ENCODE measurements around the gene HMGB1. TPM values are rescaled to one million over a fixed set of nuclear protein-coding genes. Genes with fewer than 3 reads are reported as not detected.

The HMGB1 gene
- total and polyA plus RNA-seq, 2 experiments from 2014 or later, result 727 to 2,970 TPM

DNA sequence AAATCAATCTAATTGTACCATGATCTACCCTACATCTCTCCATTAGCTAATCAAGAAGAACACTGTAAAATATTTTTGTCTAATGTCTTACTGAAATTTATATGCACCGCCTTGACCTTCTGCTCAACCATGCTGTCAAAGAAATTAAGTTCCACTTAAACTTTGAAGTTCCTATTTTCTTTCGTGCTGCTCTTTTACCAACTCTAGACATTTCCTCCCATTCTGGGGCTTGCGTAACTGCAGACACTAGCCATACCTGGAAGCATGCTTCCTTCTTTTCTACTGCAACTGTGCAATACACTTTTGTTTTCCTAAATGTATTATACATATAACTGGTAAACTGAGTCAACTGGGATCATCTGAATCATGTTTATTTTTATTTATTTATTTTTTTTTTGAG is 51.9 kb downstream of the HMGB1 start:
- H3K9me2 ChIP-seq (ENCODE audit: insufficient read depth), result no peaks in the 10 kb centered on the region
- no peak overlapping the region for H3K4me2 ChIP-seq
- DNase-seq (ENCODE audit: low spot score) (no peak), ATAC-seq (no peak)
- no peak overlapping the region for H3K4me3 Mint-ChIP-seq
- peaks cover 12% of the 10 kb centered on the region; the same call in 1 of the 2 replicates for H3K27me3 ChIP-seq (ENCODE audit: insufficient read depth)
- peaks cover 1% of the 10 kb centered on the region; the same call in 1 of the 3 replicates for H3K9me3 Mint-ChIP-seq
- no peak overlapping the region for H3K27ac Mint-ChIP-seq
- no peak overlapping the region for H3K4me3 ChIP-seq
- H2AFZ ChIP-seq, result no peak overlapping the region
- no peaks in the 10 kb centered on the region for H4K20me1 ChIP-seq (replicated peaks; ENCODE audit: insufficient read depth)
- H3K4me1 Mint-ChIP-seq, result peaks cover 2% of the 10 kb centered on the region
- no peaks in the 10 kb centered on the region for H3K36me3 ChIP-seq (ENCODE audit: insufficient read depth)
- no peak overlapping the region for H3K27ac ChIP-seq (ENCODE audit: low read depth)
- peaks cover 8% of the 10 kb centered on the region for H3K4me1 ChIP-seq (ENCODE audit: insufficient read depth)
- no peaks in the 10 kb centered on the region for H3K79me2 ChIP-seq (replicated peaks; ENCODE audit: insufficient read depth)
- H3K36me3 Mint-ChIP-seq (ENCODE audit: low read depth), result no peaks in the 10 kb centered on the region; the same call in 2 of the 3 replicates
- peaks cover 3% of the 10 kb centered on the region; the same call in 1 of the 2 replicates for H3F3A ChIP-seq (replicated peaks; ENCODE audit: low read depth)
- TF ChIP-seq EZH2 (IDR thresholded peaks at IDR 0.05; ENCODE audit: low read depth, unreplicated experiment), result no peak
- TF ChIP-seq STAT1 (IDR thresholded peaks at IDR 0.05; ENCODE audit: unreplicated experiment), result no peak
- TF ChIP-seq, protein P1, sequence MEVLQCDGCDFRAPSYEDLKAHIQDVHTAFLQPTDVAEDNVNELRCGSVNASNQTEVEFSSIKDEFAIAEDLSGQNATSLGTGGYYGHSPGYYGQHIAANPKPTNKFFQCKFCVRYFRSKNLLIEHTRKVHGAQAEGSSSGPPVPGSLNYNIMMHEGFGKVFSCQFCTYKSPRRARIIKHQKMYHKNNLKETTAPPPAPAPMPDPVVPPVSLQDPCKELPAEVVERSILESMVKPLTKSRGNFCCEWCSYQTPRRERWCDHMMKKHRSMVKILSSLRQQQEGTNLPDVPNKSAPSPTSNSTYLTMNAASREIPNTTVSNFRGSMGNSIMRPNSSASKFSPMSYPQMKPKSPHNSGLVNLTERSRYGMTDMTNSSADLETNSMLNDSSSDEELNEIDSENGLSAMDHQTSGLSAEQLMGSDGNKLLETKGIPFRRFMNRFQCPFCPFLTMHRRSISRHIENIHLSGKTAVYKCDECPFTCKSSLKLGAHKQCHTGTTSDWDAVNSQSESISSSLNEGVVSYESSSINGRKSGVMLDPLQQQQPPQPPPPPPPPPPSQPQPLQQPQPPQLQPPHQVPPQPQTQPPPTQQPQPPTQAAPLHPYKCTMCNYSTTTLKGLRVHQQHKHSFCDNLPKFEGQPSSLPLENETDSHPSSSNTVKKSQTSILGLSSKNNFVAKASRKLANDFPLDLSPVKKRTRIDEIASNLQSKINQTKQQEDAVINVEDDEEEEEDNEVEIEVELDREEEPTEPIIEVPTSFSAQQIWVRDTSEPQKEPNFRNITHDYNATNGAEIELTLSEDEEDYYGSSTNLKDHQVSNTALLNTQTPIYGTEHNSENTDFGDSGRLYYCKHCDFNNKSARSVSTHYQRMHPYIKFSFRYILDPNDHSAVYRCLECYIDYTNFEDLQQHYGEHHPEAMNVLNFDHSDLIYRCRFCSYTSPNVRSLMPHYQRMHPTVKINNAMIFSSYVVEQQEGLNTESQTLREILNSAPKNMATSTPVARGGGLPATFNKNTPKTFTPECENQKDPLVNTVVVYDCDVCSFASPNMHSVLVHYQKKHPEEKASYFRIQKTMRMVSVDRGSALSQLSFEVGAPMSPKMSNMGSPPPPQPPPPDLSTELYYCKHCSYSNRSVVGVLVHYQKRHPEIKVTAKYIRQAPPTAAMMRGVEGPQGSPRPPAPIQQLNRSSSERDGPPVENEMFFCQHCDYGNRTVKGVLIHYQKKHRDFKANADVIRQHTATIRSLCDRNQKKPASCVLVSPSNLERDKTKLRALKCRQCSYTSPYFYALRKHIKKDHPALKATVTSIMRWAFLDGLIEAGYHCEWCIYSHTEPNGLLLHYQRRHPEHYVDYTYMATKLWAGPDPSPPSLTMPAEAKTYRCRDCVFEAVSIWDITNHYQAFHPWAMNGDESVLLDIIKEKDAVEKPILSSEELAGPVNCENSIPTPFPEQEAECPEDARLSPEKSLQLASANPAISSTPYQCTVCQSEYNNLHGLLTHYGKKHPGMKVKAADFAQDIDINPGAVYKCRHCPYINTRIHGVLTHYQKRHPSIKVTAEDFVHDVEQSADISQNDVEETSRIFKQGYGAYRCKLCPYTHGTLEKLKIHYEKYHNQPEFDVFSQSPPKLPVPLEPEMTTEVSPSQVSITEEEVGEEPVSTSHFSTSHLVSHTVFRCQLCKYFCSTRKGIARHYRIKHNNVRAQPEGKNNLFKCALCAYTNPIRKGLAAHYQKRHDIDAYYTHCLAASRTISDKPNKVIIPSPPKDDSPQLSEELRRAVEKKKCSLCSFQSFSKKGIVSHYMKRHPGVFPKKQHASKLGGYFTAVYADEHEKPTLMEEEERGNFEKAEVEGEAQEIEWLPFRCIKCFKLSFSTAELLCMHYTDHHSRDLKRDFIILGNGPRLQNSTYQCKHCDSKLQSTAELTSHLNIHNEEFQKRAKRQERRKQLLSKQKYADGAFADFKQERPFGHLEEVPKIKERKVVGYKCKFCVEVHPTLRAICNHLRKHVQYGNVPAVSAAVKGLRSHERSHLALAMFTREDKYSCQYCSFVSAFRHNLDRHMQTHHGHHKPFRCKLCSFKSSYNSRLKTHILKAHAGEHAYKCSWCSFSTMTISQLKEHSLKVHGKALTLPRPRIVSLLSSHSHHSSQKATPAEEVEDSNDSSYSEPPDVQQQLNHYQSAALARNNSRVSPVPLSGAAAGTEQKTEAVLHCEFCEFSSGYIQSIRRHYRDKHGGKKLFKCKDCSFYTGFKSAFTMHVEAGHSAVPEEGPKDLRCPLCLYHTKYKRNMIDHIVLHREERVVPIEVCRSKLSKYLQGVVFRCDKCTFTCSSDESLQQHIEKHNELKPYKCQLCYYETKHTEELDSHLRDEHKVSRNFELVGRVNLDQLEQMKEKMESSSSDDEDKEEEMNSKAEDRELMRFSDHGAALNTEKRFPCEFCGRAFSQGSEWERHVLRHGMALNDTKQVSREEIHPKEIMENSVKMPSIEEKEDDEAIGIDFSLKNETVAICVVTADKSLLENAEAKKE (CRISPR knock-in tag; IDR thresholded peaks at IDR 0.05), result no peak
- no peak for TF ChIP-seq POLR2AphosphoS5 (IDR thresholded peaks at IDR 0.05; ENCODE audit: low read depth)
- TF ChIP-seq, protein P2, sequence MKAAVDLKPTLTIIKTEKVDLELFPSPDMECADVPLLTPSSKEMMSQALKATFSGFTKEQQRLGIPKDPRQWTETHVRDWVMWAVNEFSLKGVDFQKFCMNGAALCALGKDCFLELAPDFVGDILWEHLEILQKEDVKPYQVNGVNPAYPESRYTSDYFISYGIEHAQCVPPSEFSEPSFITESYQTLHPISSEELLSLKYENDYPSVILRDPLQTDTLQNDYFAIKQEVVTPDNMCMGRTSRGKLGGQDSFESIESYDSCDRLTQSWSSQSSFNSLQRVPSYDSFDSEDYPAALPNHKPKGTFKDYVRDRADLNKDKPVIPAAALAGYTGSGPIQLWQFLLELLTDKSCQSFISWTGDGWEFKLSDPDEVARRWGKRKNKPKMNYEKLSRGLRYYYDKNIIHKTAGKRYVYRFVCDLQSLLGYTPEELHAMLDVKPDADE (IDR thresholded peaks at IDR 0.05), result no peak
- TF ChIP-seq CREB1 (CRISPR knock-in tag; IDR thresholded peaks at IDR 0.05; ENCODE audit: low read depth), result no peak
- no peak for TF ChIP-seq NANOG (IDR thresholded peaks at IDR 0.05; ENCODE audit: borderline replicate concordance)
- TF ChIP-seq ZNF331 (CRISPR knock-in tag; IDR thresholded peaks at IDR 0.05; ENCODE audit: low read depth), result no peak
- no peak for TF ChIP-seq ZNF114 (CRISPR knock-in tag; IDR thresholded peaks at IDR 0.05)
- peaks cover 14% of the 10 kb centered on the region for H3K27me3 Mint-ChIP-seq (ENCODE audit: insufficient read depth, low read depth, poor library complexity)
